ENCODE results near the gene FMN1. TPM values are rescaled to one million over a fixed set of nuclear protein-coding genes. Genes with fewer than 3 reads are reported as not detected.

Gene FMN1
- total and polyA plus RNA-seq, 2 of the 13 experiments (the other 11 are each of a cell fraction or from before 2014, with no cell fraction given) = 0.20 to 0.60 TPM

GRCh38 chr15:32852771-32853170 lies 341.7 kb downstream of the FMN1 start (continued):
- TF ChIP-seq HBP1 (CRISPR knock-in tag; IDR thresholded peaks at IDR 0.05; ENCODE audit: low read depth) = no peak
- TF ChIP-seq PPARG (CRISPR knock-in tag; conservative IDR thresholded peaks at IDR 0.05) = 0 out of 2 replicates have a peak, but pooled peaks have one; percentile 16
- TF ChIP-seq NCOA2 (CRISPR knock-in tag; IDR thresholded peaks at IDR 0.05) = peak; percentile 77
- TF ChIP-seq ZNF564 (CRISPR knock-in tag; IDR thresholded peaks at IDR 0.05) = no peak
- no peak for TF ChIP-seq RBFOX2 (IDR thresholded peaks at IDR 0.05; ENCODE audit: low read depth, low read length)
- no peak for TF ChIP-seq BRF2 (CRISPR knock-in tag; IDR thresholded peaks at IDR 0.05)
- TF ChIP-seq CERS6 (CRISPR knock-in tag; IDR thresholded peaks at IDR 0.05) = no peak
- TF ChIP-seq ZNF570 (CRISPR knock-in tag; IDR thresholded peaks at IDR 0.05; ENCODE audit: borderline replicate concordance) = no peak
- TF ChIP-seq FOXA1 (IDR thresholded peaks at IDR 0.05) = no peak
- peak; percentile 43; the same call in 1 of the 2 replicates for TF ChIP-seq FOXA1 (CRISPR knock-in tag; IDR thresholded peaks at IDR 0.05)
- peak; percentile 53; the same call in 1 of the 2 replicates for TF ChIP-seq FOSL1 (CRISPR knock-in tag; IDR thresholded peaks at IDR 0.05; ENCODE audit: borderline replicate concordance)
- TF ChIP-seq CAMTA2 (CRISPR knock-in tag; IDR thresholded peaks at IDR 0.05; ENCODE audit: borderline replicate concordance) = no peak
- TF ChIP-seq FLYWCH1 (CRISPR knock-in tag; IDR thresholded peaks at IDR 0.05) = no peak
- TF ChIP-seq ATF7 (IDR thresholded peaks at IDR 0.05) = no peak
- TF ChIP-seq ATF7 (CRISPR knock-in tag; IDR thresholded peaks at IDR 0.05) = no peak
- TF ChIP-seq ZBTB46 (CRISPR knock-in tag; IDR thresholded peaks at IDR 0.05; ENCODE audit: borderline replicate concordance) = no peak
- peak; percentile 84 for TF ChIP-seq GFI1 (CRISPR knock-in tag; IDR thresholded peaks at IDR 0.05; ENCODE audit: borderline replicate concordance)
- TF ChIP-seq REPIN1 (CRISPR knock-in tag; IDR thresholded peaks at IDR 0.05; ENCODE audit: borderline replicate concordance, low read depth) = no peak
- no peak for TF ChIP-seq HNRNPH1 (optimal IDR thresholded peaks at IDR 0.05; ENCODE audit: low read depth, low read length)
- no peak for TF ChIP-seq THAP8 (CRISPR knock-in tag; IDR thresholded peaks at IDR 0.05; ENCODE audit: borderline replicate concordance)
- TF ChIP-seq E2F2 (CRISPR knock-in tag; IDR thresholded peaks at IDR 0.05; ENCODE audit: borderline replicate concordance) = no peak
- no peak for TF ChIP-seq ZNF790 (CRISPR knock-in tag; IDR thresholded peaks at IDR 0.05; ENCODE audit: borderline replicate concordance)
- no peak for TF ChIP-seq FIP1L1 (IDR thresholded peaks at IDR 0.05; ENCODE audit: borderline replicate concordance, insufficient read depth, low read depth, low read length)
- TF ChIP-seq ZNF841 (CRISPR knock-in tag; IDR thresholded peaks at IDR 0.05; ENCODE audit: borderline replicate concordance) = no peak
- peak; percentile 35; the same call in 1 of the 2 replicates for TF ChIP-seq FOXA3 (CRISPR knock-in tag; IDR thresholded peaks at IDR 0.05)

Measured in HepG2 (cell line).